Breast epithelium (tissue), 4 donors: Measurements from ENCODE around the gene ABCG5. TPM values are rescaled to one million over a fixed set of nuclear protein-coding genes. Genes with fewer than 3 reads are reported as not detected.

ENCODE experiments used
- DNase-seq, 2 donors: peaks; one replicate each; pipeline ENCODE4 v3.0.0-alpha.2; 2019; ENCODE audit warnings: low spot score in 2 of 2
- H3K27ac ChIP-seq, 2 donors: fragments of 200-600 bp; sonication (generic) in 1 of 2; one replicate each; pipeline ENCODE4 v1.5.1; 2016 to 2019; ENCODE audit warnings: mild to moderate bottlenecking in 1 of 2
- H3K27me3 ChIP-seq, 2 donors: fragments of 200-600 bp; sonication (generic) in 1 of 2; one replicate each; pipeline versions ENCODE4 v1.5.1 to v1.6.0; 2017 to 2019; ENCODE audit warnings: control low read depth in 1 of 2, mild to moderate bottlenecking in 1 of 2
- H3K36me3 ChIP-seq: fragments of 200-600 bp; one replicate; pipeline ENCODE4 v1.5.1; 2019
- H3K4me1 ChIP-seq, 2 donors: fragments of 200-600 bp; sonication (generic); one replicate each; pipeline ENCODE4 v1.5.1; 2016 to 2019; ENCODE audit warnings: control low read depth in 1 of 2
- H3K4me3 ChIP-seq, 3 donors: fragments of 200-600 bp; sonication (generic); 1 replicate in 2 of 3; 2 replicates in 1 of 3; pipeline ENCODE4 v1.5.1; 2016 to 2019; ENCODE audit warnings: mild to moderate bottlenecking in 3 of 3, moderate library complexity in 2 of 3
- H3K9me3 ChIP-seq, 2 donors: fragments of 200-600 bp; sonication (generic) in 1 of 2; one replicate each; pipeline ENCODE4 v1.5.1; 2016 to 2019; ENCODE audit warnings: control low read depth in 1 of 2
- CTCF ChIP-seq, 3 donors: fragments of 450-650 bp; IDR thresholded peaks; one replicate each; pipeline ENCODE4 v1.5.1; 2016 to 2017; ENCODE audit warnings: antibody characterized with exemption in 3 of 3, mild to moderate bottlenecking in 3 of 3, moderate library complexity in 3 of 3
- POLR2A ChIP-seq: fragments of 450-650 bp; IDR thresholded peaks from one replicate; pipeline ENCODE4 v1.6.1; 2016; ENCODE audit warnings: antibody characterized with exemption, mild to moderate bottlenecking, moderate library complexity
- POLR2AphosphoS5 ChIP-seq, 3 donors: sonication (generic); formaldehyde crosslinking; IDR thresholded peaks; one replicate each; pipeline ENCODE4 v1.6.1; 2017; ENCODE audit warnings: antibody characterized with exemption in 3 of 3
- intact Hi-C: fragments of 100-400 bp; cut with DNase I; formaldehyde crosslinking; loops from one replicate; pipeline ENCODE4 v1.15.1; 2023; ENCODE audit warnings: low total_unique reads
- total RNA-seq, 3 donors: library from RNA; depleted of rRNA; stranded (reverse); fragments of >200 nt; gene quantifications; one replicate each; pipeline ENCODE4 v1.1.0, GENCODE V29; 2016

Gene ABCG5
- total RNA-seq, 3 donors from 2014 or later = not detected

GRCh38 chr2:43851011-43851980 lies 12.7 kb upstream of the ABCG5 start:
- DNase-seq = peak in 1 of 2 donors; percentile 9
- Histone ChIP-seq H3K4me3 (no peak overlapping the region), H3K9me3 (no peaks in the 10 kb centered on the region), H3K36me3 (no peaks in the 10 kb centered on the region), H3K27ac (no peak overlapping the region), H3K27me3 (peaks cover 0 to 24% of the 10 kb centered on the region in 2 donors), H3K4me1 (no peaks in the 10 kb centered on the region)
- intact Hi-C loops = loop anchor here (2.0 kb wide), 1 partner anchor 14 kb away; no protein-coding TSS in a partner anchor
- TF ChIP-seq POLR2AphosphoS5 (IDR thresholded peaks at IDR 0.05) = no peak
- TF ChIP-seq POLR2A = no peak
- no peak for TF ChIP-seq CTCF (IDR thresholded peaks at IDR 0.05)

- no peak for DNase-seq
These were observed 9.6 kb upstream of the ABCG5 start for GRCh38 chr2:43848214-43848613.

GRCh38 chr2:43846140-43846793 lies 7.6 kb upstream of the ABCG5 start:
- TF ChIP-seq POLR2AphosphoS5 (IDR thresholded peaks at IDR 0.05) (no peak), CTCF (IDR thresholded peaks at IDR 0.05) (no peak), POLR2A (no peak)
- intact Hi-C loops = no loop called here
- Histone ChIP-seq H3K4me1 (no peaks in the 10 kb centered on the region), H3K4me3 (no peak overlapping the region), H3K36me3 (no peaks in the 10 kb centered on the region), H3K27me3 (no peaks in the 10 kb centered on the region), H3K9me3 (no peaks in the 10 kb centered on the region), H3K27ac (no peak overlapping the region)
- DNase-seq = no peak

More at GRCh38 chr2:43848214-43848613, 9.6 kb upstream of the ABCG5 start:
- Histone ChIP-seq H3K27me3 (peaks cover 0 to 13% of the 10 kb centered on the region in 2 donors), H3K27ac (no peak overlapping the region), H3K4me3 (no peak overlapping the region), H3K36me3 (no peaks in the 10 kb centered on the region), H3K4me1 (no peaks in the 10 kb centered on the region), H3K9me3 (no peaks in the 10 kb centered on the region)
- TF ChIP-seq POLR2A (no peak), CTCF (IDR thresholded peaks at IDR 0.05) (no peak), POLR2AphosphoS5 (IDR thresholded peaks at IDR 0.05) (no peak)
- intact Hi-C loops = no loop called here

DNA sequence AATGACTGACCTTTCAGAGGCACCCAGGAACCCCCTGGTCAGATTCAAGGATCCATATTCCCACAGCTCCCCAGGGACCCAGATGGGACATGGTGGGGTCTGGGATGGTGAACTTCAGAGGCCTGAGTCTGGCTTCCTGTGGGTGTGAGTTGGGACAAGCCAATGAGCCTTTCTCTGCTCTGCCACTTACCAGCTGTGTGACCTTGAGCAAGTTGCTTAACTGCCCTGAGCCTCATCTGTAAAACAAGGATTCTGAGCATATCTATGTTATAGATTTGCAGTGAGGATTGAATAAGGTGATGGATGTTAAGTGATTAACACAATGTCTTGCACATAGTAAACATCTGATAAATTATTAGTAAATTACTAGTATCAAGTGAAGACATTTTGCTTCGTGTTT lies 6.5 kb upstream of the ABCG5 start:
- Histone ChIP-seq H3K27ac (no peak overlapping the region), H3K4me1 (no peaks in the 10 kb centered on the region), H3K36me3 (no peaks in the 10 kb centered on the region), H3K9me3 (no peaks in the 10 kb centered on the region), H3K27me3 (no peaks in the 10 kb centered on the region), H3K4me3 (no peak overlapping the region)
- DNase-seq = no peak
- intact Hi-C loops = no loop called here
- TF ChIP-seq CTCF (IDR thresholded peaks at IDR 0.05) = no peak
- no peak for TF ChIP-seq POLR2AphosphoS5 (IDR thresholded peaks at IDR 0.05)
- TF ChIP-seq POLR2A = no peak

GRCh38 chr2:43842866-43843226 lies 4.2 kb upstream of the ABCG5 start:
- Histone ChIP-seq H3K27ac (no peak overlapping the region), H3K4me1 (no peaks in the 10 kb centered on the region), H3K4me3 (no peak overlapping the region), H3K36me3 (no peaks in the 10 kb centered on the region), H3K9me3 (no peaks in the 10 kb centered on the region), H3K27me3 (no peaks in the 10 kb centered on the region)
- TF ChIP-seq CTCF (IDR thresholded peaks at IDR 0.05) (no peak), POLR2AphosphoS5 (IDR thresholded peaks at IDR 0.05) (no peak), POLR2A (no peak)
- DNase-seq = no peak
- intact Hi-C loops = no loop called here
